Astrocyte (in vitro differentiated cells and primary cell): ENCODE results near the gene IL17RE. TPM values are rescaled to one million over a fixed set of nuclear protein-coding genes. Genes with fewer than 3 reads are reported as not detected.
"Not testable (repeated sequence)": the region's sequence is repeated elsewhere in the genome, so short reads cannot be mapped to it uniquely, and the experiment has no call there.

Experiments used
- DNase-seq: peaks from one replicate; pipeline ENCODE4 v3.0.0-alpha.2; 2010; ENCODE audit warnings: low read depth
- FAIRE-seq: peaks from 2 replicates; lab custom pipeline; 2011; peaks lifted over from hg19 to GRCh38; lab: Jason Lieb, UNC
- H2AFZ ChIP-seq: 2 replicates; pipeline ENCODE4 v1.6.0; 2012; ENCODE audit warnings: low read depth, low read length, inconsistent platforms
- H3K27ac ChIP-seq: 2 replicates; pipeline ENCODE4 v1.5.1; 2011; ENCODE audit warnings: low read depth, low read length, inconsistent platforms
- H3K27me3 ChIP-seq: 2 replicates; pipeline ENCODE4 v1.6.0; 2011; ENCODE audit warnings: low read length, inconsistent platforms; ENCODE audit not compliant: insufficient read depth
- H3K36me3 ChIP-seq: 2 replicates; pipeline ENCODE4 v1.5.1; 2011; ENCODE audit warnings: low read length, inconsistent platforms; ENCODE audit not compliant: insufficient read depth
- H3K4me1 ChIP-seq: 2 replicates; pipeline ENCODE4 v1.5.1; 2011; ENCODE audit warnings: low read length, inconsistent platforms; ENCODE audit not compliant: insufficient read depth
- H3K4me2 ChIP-seq: 2 replicates; pipeline ENCODE4 v1.6.0; 2012; ENCODE audit warnings: low read length, inconsistent platforms
- H3K4me3 ChIP-seq: 2 replicates; pipeline ENCODE4 v1.5.1; 2011; ENCODE audit warnings: low read depth, mild to moderate bottlenecking, low read length, inconsistent platforms; ENCODE audit not compliant: insufficient read depth
- H3K79me2 ChIP-seq: 2 replicates; pipeline ENCODE4 v1.6.0; 2012; ENCODE audit warnings: mild to moderate bottlenecking, low read length, inconsistent platforms; ENCODE audit not compliant: insufficient read depth
- H3K9ac ChIP-seq: 2 replicates; pipeline ENCODE4 v1.6.0; 2012; ENCODE audit warnings: mild to moderate bottlenecking, low read length, inconsistent platforms
- H3K9me3 ChIP-seq: 2 replicates; pipeline ENCODE4 v1.5.1; 2012; ENCODE audit warnings: low read depth, mild to moderate bottlenecking, low read length, inconsistent platforms; ENCODE audit not compliant: insufficient read depth
- H4K20me1 ChIP-seq: 2 replicates; pipeline ENCODE4 v1.6.0; 2012; ENCODE audit warnings: low read length, inconsistent platforms; ENCODE audit not compliant: insufficient read depth
- H3K27ac Mint-ChIP-seq: one replicate; pipeline ENCODE4 v1.8.0; 2021; ENCODE audit warnings: mild to moderate bottlenecking, mixed read lengths; ENCODE audit not compliant: unreplicated experiment
- H3K27me3 Mint-ChIP-seq: one replicate; pipeline ENCODE4 v1.8.0; 2021; ENCODE audit warnings: low read depth, mixed read lengths; ENCODE audit not compliant: unreplicated experiment
- H3K36me3 Mint-ChIP-seq: one replicate; pipeline ENCODE4 v1.8.0; 2021; ENCODE audit warnings: low read depth, mixed read lengths; ENCODE audit not compliant: unreplicated experiment
- H3K4me1 Mint-ChIP-seq: one replicate; pipeline ENCODE4 v1.8.0; 2021; ENCODE audit warnings: low read depth, mixed read lengths; ENCODE audit not compliant: unreplicated experiment
- H3K4me3 Mint-ChIP-seq: one replicate; pipeline ENCODE4 v1.8.0; 2021; ENCODE audit warnings: mild to moderate bottlenecking, moderate library complexity, mixed read lengths; ENCODE audit not compliant: unreplicated experiment
- H3K9me3 Mint-ChIP-seq: one replicate; pipeline ENCODE4 v1.8.0; 2021; ENCODE audit warnings: mild to moderate bottlenecking, mixed read lengths; ENCODE audit not compliant: unreplicated experiment
- EZH2 ChIP-seq: IDR thresholded peaks from 2 replicates; pipeline ENCODE4 v1.6.1; 2012; ENCODE audit warnings: mild to moderate bottlenecking, low read length, inconsistent platforms; ENCODE audit not compliant: insufficient read depth
- total RNA-seq: library from RNA; stranded (reverse); gene quantifications from 2 replicates; pipeline ENCODE4 v1.2.1, GENCODE V29; 2021
- TF ChIP-seq, protein P1 (sequence below): IDR thresholded peaks from 2 replicates; pipeline ENCODE4 v1.5.1; 2011; ENCODE audit warnings: low read depth, mild to moderate bottlenecking, inconsistent platforms, low read length, moderate library complexity; ENCODE audit not compliant: insufficient read depth

IL17RE gene
- total RNA-seq, 1 donor from 2014 or later, result 4.6 TPM

GRCh38 chr3:9899289-9899791 is 3.3 kb upstream of the IL17RE start:
- Histone ChIP-seq H3K9me3 (no peaks in the 10 kb centered on the region), H3K79me2 (peaks cover 5% of the 10 kb centered on the region), H3K27ac (no peak overlapping the region), H3K4me2 (no peak overlapping the region), H3K9ac (no peak overlapping the region), H3K4me1 (peaks cover 19% of the 10 kb centered on the region), H4K20me1 (peaks cover 15% of the 10 kb centered on the region), H3K36me3 (peaks cover 3% of the 10 kb centered on the region), H2AFZ (no peak overlapping the region), H3K27me3 (no peaks in the 10 kb centered on the region), H3K4me3 (no peak overlapping the region)
- FAIRE-seq (no peak), DNase-seq (no peak)
- Mint-ChIP-seq H3K4me3 (no peak overlapping the region), H3K36me3 (peaks cover 4% of the 10 kb centered on the region), H3K4me1 (peaks cover 45% of the 10 kb centered on the region), H3K9me3 (no peaks in the 10 kb centered on the region), H3K27ac (no peak overlapping the region), H3K27me3 (no peaks in the 10 kb centered on the region)
- TF ChIP-seq, protein P1, sequence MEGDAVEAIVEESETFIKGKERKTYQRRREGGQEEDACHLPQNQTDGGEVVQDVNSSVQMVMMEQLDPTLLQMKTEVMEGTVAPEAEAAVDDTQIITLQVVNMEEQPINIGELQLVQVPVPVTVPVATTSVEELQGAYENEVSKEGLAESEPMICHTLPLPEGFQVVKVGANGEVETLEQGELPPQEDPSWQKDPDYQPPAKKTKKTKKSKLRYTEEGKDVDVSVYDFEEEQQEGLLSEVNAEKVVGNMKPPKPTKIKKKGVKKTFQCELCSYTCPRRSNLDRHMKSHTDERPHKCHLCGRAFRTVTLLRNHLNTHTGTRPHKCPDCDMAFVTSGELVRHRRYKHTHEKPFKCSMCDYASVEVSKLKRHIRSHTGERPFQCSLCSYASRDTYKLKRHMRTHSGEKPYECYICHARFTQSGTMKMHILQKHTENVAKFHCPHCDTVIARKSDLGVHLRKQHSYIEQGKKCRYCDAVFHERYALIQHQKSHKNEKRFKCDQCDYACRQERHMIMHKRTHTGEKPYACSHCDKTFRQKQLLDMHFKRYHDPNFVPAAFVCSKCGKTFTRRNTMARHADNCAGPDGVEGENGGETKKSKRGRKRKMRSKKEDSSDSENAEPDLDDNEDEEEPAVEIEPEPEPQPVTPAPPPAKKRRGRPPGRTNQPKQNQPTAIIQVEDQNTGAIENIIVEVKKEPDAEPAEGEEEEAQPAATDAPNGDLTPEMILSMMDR, result no peak
- TF ChIP-seq EZH2, result no peak

- Histone ChIP-seq H4K20me1 (peaks cover 11% of the 10 kb centered on the region), H3K4me1 (peaks cover 19% of the 10 kb centered on the region)
- H3K27ac Mint-ChIP-seq, H3K4me2 ChIP-seq, H3K4me3 Mint-ChIP-seq, H3K4me3 ChIP-seq, H3K36me3 ChIP-seq, H3K27me3 Mint-ChIP-seq, H3K79me2 ChIP-seq, H2AFZ ChIP-seq, H3K9ac ChIP-seq, H3K9me3 ChIP-seq, H3K36me3 Mint-ChIP-seq, H3K9me3 Mint-ChIP-seq, DNase-seq, H3K27me3 ChIP-seq, H3K27ac ChIP-seq, FAIRE-seq: not testable (repeated sequence)
- H3K4me1 Mint-ChIP-seq, result peaks cover 38% of the 10 kb centered on the region
Observed at GRCh38 chr3:9900965-9901415, 1.7 kb upstream of the IL17RE start.

- TF ChIP-seq EZH2, result no peak
- TF ChIP-seq, protein P1, result no peak
- Histone ChIP-seq H3K9me3 (no peaks in the 10 kb centered on the region), H3K4me2 (peak overlapping the region; percentile 83), H3K27ac (no peak overlapping the region), H3K9ac (no peak overlapping the region), H3K36me3 (no peaks in the 10 kb centered on the region), H4K20me1 (peaks cover 11% of the 10 kb centered on the region), H3K79me2 (no peaks in the 10 kb centered on the region), H2AFZ (no peak overlapping the region), H3K4me1 (peaks cover 19% of the 10 kb centered on the region), H3K4me3 (no peak overlapping the region), H3K27me3 (no peaks in the 10 kb centered on the region)
- H3K27ac Mint-ChIP-seq, result no peak overlapping the region
- H3K9me3 Mint-ChIP-seq, result no peaks in the 10 kb centered on the region
- no peaks in the 10 kb centered on the region for H3K27me3 Mint-ChIP-seq
- DNase-seq (no peak), FAIRE-seq (no peak)
- H3K36me3 Mint-ChIP-seq, result no peaks in the 10 kb centered on the region
- H3K4me3 Mint-ChIP-seq, result no peak overlapping the region
- H3K4me1 Mint-ChIP-seq, result peaks cover 38% of the 10 kb centered on the region
Observed at GRCh38 chr3:9901967-9902366, 681 bp upstream of the IL17RE start.
